ENCODE results near the gene FAM241B.

The FAM241B gene

GRCh38 chr10:69649786-69650550, 19.9 kb downstream of the FAM241B start:
- no peak for DNase-seq

DNA sequence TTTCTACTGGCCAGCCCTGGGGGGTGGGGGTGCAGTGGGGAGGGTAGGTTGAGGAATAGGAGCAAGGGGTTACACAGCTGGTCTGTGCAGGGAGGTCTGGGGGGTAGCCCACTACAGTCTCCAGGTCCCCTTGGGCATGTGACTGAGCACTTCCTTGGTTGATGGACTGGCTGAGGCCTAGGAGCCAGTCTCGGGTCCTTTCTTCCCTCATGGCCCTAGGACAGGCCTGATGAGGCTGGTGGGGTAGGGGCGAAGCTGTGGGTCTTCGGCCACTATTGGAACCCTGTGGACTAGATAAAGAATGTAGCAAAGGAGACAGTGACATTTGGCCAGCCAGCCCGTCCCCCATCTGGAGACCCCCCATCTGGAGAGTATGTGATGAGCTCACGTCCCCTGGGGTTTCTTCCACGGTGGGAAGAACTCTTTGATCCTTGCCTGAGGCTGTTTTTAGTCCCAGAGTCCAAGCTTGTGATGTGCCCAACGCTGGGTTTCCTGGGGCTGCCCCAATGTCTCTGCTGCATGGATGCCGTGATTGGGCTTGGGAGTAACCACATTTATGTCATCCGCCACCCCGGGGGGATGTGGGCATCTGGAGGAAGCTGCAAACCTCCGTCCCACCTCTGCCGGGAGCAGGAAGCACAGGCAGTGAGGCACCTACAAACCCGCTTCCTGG, 20.7 kb downstream of the FAM241B start:
- peak; percentile 16 to 40 for DNase-seq

GRCh38 chr10:69651362-69651761, 21.3 kb downstream of the FAM241B start:
- no peak for DNase-seq

GRCh38 chr10:69652111-69652856, 22.2 kb downstream of the FAM241B start:
- no peak for DNase-seq

GRCh38 chr10:69652857-69653199, 22.8 kb downstream of the FAM241B start:
- DNase-seq = no peak

GRCh38 chr10:69653561-69653960, 23.5 kb downstream of the FAM241B start:
- DNase-seq = no peak

GRCh38 chr10:69655124-69655867, 25.2 kb downstream of the FAM241B start:
- no peak for DNase-seq

DNA sequence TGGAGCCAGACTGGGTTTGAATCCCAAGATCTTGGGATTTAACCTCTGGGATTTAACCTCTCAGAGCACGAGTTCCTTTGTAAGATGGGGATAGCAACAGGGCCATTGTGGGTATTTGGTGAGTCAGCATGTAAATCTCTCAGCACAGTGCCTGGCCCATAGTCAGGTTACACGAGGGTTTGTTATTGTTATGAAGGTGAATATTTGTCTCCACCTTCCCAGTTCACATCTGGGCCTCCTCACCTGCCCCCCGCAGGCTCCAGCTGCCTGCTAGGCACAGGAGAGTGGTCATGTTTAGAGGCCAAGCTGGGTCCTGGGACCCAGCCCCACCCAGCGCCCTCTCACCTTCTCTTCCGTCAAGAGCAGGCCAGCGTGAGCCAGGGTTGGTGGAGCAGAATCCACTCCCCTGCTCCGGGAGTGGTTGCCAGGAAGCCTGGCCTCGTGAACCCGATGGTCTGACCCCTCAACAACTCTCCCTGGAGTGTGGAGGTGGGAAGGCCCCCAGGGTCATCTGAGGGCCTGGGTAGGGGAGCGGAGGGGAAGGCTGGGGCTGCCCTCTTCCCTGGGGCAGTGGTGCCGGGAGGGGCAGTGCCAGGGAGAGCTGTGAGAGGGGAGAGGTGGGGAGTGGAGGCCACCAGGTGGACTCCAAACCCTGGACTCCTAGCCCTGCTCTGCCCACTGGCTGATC, 26.0 kb downstream of the FAM241B start:
- no peak for DNase-seq

DNA sequence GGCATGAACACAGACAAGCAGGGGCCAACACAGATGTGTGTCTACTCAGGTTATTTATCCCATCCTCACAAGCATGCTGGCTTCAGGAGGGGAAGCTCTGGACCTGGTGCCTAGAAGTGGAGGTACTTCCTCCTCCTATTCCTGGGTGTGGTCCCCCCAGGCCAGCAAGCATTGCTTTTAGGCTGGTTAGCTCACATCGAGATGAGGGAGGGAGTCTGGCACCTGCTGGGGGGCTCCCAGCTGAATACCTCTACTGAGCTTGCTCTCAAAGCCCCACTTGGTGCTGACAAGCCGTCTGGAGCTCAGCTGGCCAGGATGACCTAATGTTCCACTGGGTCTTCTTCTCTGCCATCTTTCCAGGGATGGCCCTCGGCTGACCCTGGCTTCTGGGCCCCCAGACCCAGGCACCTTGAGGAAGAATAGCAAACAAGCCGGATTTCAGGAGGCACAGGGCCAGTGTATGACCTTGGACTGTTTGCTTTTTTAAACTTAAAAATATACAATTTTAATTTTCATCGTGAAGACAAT, 26.8 kb downstream of the FAM241B start:
- no peak for DNase-seq

DNA sequence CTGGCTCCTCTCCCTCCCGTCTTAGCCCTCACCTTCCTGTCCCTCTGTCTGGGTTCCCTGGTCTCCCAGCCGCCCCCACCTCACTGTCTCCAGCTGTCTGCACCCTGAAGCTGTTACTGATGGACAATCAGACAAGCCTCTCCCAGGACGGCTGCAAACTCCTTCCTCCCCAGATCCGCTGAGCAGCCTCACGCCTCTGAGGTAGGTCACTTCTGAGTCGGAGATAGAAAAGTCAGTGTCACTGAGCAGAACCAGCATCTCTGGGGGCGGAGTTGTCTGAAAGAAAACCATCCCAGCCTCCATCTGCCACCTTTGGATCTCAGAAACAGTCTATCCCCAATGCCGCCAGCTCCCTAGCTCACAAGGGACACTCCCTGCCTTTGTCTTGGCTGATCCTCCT, 27.4 kb downstream of the FAM241B start:
- DNase-seq = no peak

GRCh38 chr10:69657866-69658265, 27.8 kb downstream of the FAM241B start:
- no peak for DNase-seq

- DNase-seq = no peak
These were observed 29.4 kb downstream of the FAM241B start for GRCh38 chr10:69659241-69660038.

DNA sequence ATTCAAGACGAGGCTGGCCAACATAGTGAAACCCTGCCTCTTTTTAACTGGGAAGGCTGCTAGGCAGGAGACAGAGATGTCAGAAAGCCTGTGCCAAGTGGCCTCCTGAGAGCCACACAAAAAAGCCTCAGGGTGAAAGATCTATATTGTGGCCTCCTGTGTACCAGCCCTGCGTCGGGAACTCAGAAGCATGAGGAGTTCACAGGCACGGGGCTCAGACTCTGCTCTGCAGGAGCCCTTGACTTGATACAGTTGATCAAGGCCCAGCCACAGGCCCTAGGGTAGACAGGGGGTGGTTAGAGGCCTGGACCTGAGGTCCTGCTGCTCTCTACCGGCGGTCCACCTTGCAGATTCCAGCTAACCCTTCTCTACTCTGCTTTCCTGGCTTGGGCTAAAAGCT, 30.2 kb downstream of the FAM241B start:
- DNase-seq = no peak

GRCh38 chr10:69661414-69662172, 31.5 kb downstream of the FAM241B start:
- no peak for DNase-seq

DNA sequence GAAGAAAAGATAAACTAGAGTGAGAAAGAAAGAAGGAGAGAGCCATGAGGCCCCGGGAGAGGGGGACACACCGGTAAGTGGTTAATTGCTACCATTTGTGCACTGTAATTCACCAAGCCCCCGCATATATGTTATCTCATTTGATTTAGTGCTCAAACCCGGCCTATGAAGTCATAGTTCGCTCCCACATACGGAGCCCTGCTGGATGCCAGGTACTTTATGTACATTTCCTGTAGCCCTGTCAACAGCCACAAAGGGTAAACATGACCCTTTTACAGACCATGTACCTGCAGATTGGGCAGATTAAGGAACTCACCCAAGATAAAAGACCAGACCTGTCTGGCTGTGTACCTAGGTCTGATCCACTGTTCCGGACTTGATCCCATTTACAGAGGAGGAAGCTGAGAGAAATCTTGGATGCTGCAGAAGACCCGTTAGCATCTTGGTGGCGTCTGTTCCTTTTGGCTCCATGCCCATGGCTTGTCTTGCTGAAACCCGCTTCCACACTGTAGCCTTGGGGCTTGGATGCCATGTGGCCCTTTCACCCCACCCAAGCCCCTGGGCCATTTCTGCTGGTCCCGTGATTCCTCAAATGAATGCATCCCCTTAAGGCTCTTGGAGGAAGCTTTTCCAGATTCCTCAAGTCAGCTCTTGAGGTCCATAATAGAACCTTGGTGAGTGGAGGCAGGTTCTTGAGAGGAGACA, 32.3 kb downstream of the FAM241B start:
- no peak for DNase-seq

GRCh38 chr10:69662901-69663300, 32.9 kb downstream of the FAM241B start:
- no peak for DNase-seq

DNA sequence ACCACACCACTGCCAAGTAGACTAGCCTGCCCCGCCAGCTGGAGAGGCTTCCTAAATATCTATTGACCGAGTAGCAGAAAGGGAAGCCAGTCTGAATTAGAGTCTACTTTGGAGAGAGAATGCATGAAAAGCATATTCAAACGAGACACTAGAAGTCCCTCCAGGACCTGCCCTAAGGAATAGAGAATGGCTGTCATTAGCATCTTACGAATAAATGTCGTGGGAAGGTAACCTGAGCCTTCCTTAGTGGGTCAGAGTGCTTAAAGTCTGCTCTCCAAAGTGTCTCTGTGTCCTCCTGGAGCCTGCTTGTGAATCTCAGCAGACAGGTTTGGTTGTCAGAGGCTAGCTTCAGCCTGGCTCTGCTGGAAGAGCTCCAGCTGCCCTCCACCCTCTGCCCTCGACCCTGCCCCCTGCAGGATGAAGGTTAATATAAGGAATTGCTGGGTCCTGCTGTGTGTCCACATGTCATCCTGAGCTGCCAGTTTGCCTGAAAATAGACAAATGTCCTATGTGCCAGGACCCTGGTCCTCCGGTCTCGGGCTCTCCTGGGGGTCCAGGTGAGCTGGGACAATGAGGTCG, 33.4 kb downstream of the FAM241B start:
- DNase-seq = no peak

GRCh38 chr10:69665474-69666320, 35.6 kb downstream of the FAM241B start:
- DNase-seq = no peak

- no peak for DNase-seq
These were observed 36.7 kb downstream of the FAM241B start for GRCh38 chr10:69666756-69667155.

Data from inflammatory macrophage treated with lipopolysaccharide for 1 hour (primary cell).